GM12878 (cell line): ENCODE results near the gene DCC. TPM values are rescaled to one million over a fixed set of nuclear protein-coding genes. Genes with fewer than 3 reads are reported as not detected.

Experiments used
- ATAC-seq: fragments of 200-7000 bp; cut with Tn5 transposase; 3 replicates; pipeline ENCODE4 v1.9.1; 2020; ENCODE audit warnings: mild to moderate bottlenecking, moderate library complexity
- BruUV-seq: library from RNA; stranded (reverse); fragments of 400-500 nt; replicated peaks from 2 replicates; lab custom pipeline; 2021; lab: Mats Ljungman, UMichigan
- CTCF ChIA-PET: fragments of 300-600 bp; sonication (Branson Sonifier 250); formaldehyde crosslinking; extraction: SDS; loops from one replicate; lab custom pipeline; 2021; ENCODE audit warnings: inconsistent platforms; lab: Yijun Ruan, JAX
- POLR2A ChIA-PET: fragments of 350-600 bp; formaldehyde crosslinking; extraction: SDS; loops from one replicate; lab custom pipeline; 2021; ENCODE audit warnings: inconsistent platforms; lab: Charles Lee
- RAD21 ChIA-PET: fragments of 300-600 bp; sonication (Branson Sonifier 250); formaldehyde crosslinking; loops from one replicate; lab custom pipeline; 2023; ENCODE audit warnings: antibody characterized with exemption; ENCODE audit not compliant: unreplicated experiment; lab: Charles Lee
- SMC1A ChIA-PET: fragments of 300-600 bp; sonication (Branson Sonifier 250); formaldehyde crosslinking; loops from one replicate; lab custom pipeline; 2023; ENCODE audit not compliant: unreplicated experiment, uncharacterized antibody; lab: Charles Lee
- DNase-seq: peaks from one replicate; pipeline ENCODE4 v3.0.0-alpha.2; 2011; ENCODE audit warnings: low read depth, low spot score
- FAIRE-seq: peaks from 3 replicates; lab custom pipeline; 2011; peaks lifted over from hg19 to GRCh38; lab: Jason Lieb, UNC
- H2AFZ ChIP-seq: 2 replicates; pipeline ENCODE4 v1.6.0; 2011; ENCODE audit warnings: low read depth, low read length, control low read depth; ENCODE audit not compliant: control insufficient read depth
- H3K27ac ChIP-seq: 2 replicates; pipeline ENCODE4 v1.5.1; 2011; ENCODE audit warnings: control low read depth; ENCODE audit not compliant: control insufficient read depth, insufficient read depth
- H3K27me3 ChIP-seq, 2 experiments: replicated peaks in 1 of 2; 2 replicates each; pipeline versions ENCODE4 v1.6.0 to v1.6.1; 2011; ENCODE audit warnings: low read length in 1 of 2; ENCODE audit not compliant: control insufficient read depth in 2 of 2, insufficient read depth in 2 of 2
- H3K36me3 ChIP-seq, 2 experiments: 2 replicates each; pipeline ENCODE4 v1.5.1; 2011; ENCODE audit warnings: low read length in 1 of 2; ENCODE audit not compliant: control insufficient read depth in 2 of 2, insufficient read depth in 2 of 2
- H3K4me1 ChIP-seq: 2 replicates; pipeline ENCODE4 v1.6.1; 2011; ENCODE audit warnings: mild to moderate bottlenecking, low read length, moderate library complexity, mixed read lengths; ENCODE audit not compliant: control insufficient read depth, insufficient read depth
- H3K4me2 ChIP-seq: 2 replicates; pipeline ENCODE4 v1.6.0; 2011; ENCODE audit warnings: control low read depth; ENCODE audit not compliant: control insufficient read depth, insufficient read depth
- H3K4me3 ChIP-seq: fragments of 200-600 bp; sonication (generic); 2 replicates; pipeline ENCODE4 v1.5.1; 2016
- H3K79me2 ChIP-seq: 2 replicates; pipeline ENCODE4 v1.6.0; 2011; ENCODE audit warnings: low read length; ENCODE audit not compliant: control insufficient read depth, insufficient read depth
- H3K9ac ChIP-seq: 2 replicates; pipeline ENCODE4 v1.8.0; 2011; ENCODE audit warnings: low read length, control low read depth, mixed read lengths; ENCODE audit not compliant: control insufficient read depth, insufficient read depth
- H3K9me3 ChIP-seq: replicated peaks from 3 replicates; pipeline ENCODE4 v1.5.1; 2011; ENCODE audit warnings: mild to moderate bottlenecking, low read length; ENCODE audit not compliant: control insufficient read depth, insufficient read depth
- H4K20me1 ChIP-seq: 2 replicates; pipeline ENCODE4 v1.6.0; 2011; ENCODE audit not compliant: control insufficient read depth, insufficient read depth
- BMI1 ChIP-seq: fragments of 450-650 bp; IDR thresholded peaks from 2 replicates; pipeline ENCODE4 v1.6.1; 2016; ENCODE audit warnings: mild to moderate bottlenecking, moderate library complexity, borderline replicate concordance
- E2F4 ChIP-seq: IDR thresholded peaks from 2 replicates; pipeline ENCODE4 v1.6.1; 2012; ENCODE audit warnings: low read depth, low read length, improper control_type of control experiment
- EP300 ChIP-seq, 2 experiments: fragments of 150-350 bp in 1 of 2; IDR thresholded peaks; 2 replicates each; pipeline ENCODE4 v1.6.1; 2011 to 2012; ENCODE audit warnings: low read depth in 2 of 2, low read length in 2 of 2, borderline replicate concordance in 1 of 2, improper control_type of control experiment in 1 of 2, inconsistent platforms in 1 of 2; ENCODE audit not compliant: control insufficient read depth in 1 of 2
- FOS ChIP-seq: IDR thresholded peaks from 3 replicates; pipeline ENCODE4 v1.6.1; 2011; ENCODE audit warnings: borderline replicate concordance; ENCODE audit not compliant: insufficient read length; ENCODE audit errors: extremely low read depth
- JUND ChIP-seq: IDR thresholded peaks from 2 replicates; pipeline ENCODE4 v1.6.1; 2012; ENCODE audit warnings: low read depth, mild to moderate bottlenecking, low read length, improper control_type of control experiment, moderate library complexity
- MEF2B ChIP-seq: fragments of 450-650 bp; IDR thresholded peaks from 2 replicates; pipeline ENCODE4 v1.6.1; 2018; ENCODE audit warnings: mild to moderate bottlenecking, moderate library complexity; ENCODE audit not compliant: partially characterized antibody, poor library complexity, severe bottlenecking
- POLR2AphosphoS5 ChIP-seq: IDR thresholded peaks from 2 replicates; pipeline ENCODE4 v1.6.1; 2011; ENCODE audit warnings: mild to moderate bottlenecking, low read length, inconsistent platforms
- POU2F2 ChIP-seq: IDR thresholded peaks from 3 replicates; pipeline ENCODE4 v1.6.1; 2011; ENCODE audit warnings: low read depth, mild to moderate bottlenecking, low read length, borderline replicate concordance
- PRDM15 ChIP-seq: fragments of 450-650 bp; formaldehyde crosslinking; IDR thresholded peaks from 2 replicates; pipeline ENCODE4 v1.4.0; 2020; ENCODE audit warnings: mild to moderate bottlenecking, moderate library complexity
- TAF1 ChIP-seq: IDR thresholded peaks from 2 replicates; pipeline ENCODE4 v1.6.1; 2011; ENCODE audit warnings: mild to moderate bottlenecking, low read depth, low read length, borderline replicate concordance
- TARDBP ChIP-seq: IDR thresholded peaks from 2 replicates; pipeline ENCODE4 v1.6.1; 2016; ENCODE audit warnings: borderline replicate concordance
- ZNF687 ChIP-seq: fragments of 450-650 bp; IDR thresholded peaks from 2 replicates; pipeline ENCODE4 v1.6.1; 2017; ENCODE audit warnings: mild to moderate bottlenecking, moderate library complexity
- WGBS: methylation state at CpG from one replicate; pipeline ENCODE4 v1.1.6; 2016; ENCODE audit warnings: low lambda C conversion rate; ENCODE audit not compliant: insufficient replicate concordance, insufficient coverage; ENCODE audit errors: missing lambda C conversion rate; 5-methylcytosine and 5-hydroxymethylcytosine counted together
- in situ Hi-C: fragments of 300-500 bp; cut with MboI; formaldehyde crosslinking; loops from 9 replicates; pipeline ENCODE4 v1.14.3; 2018; ENCODE audit warnings: mixed read lengths
- intact Hi-C: fragments of 100-400 bp; cut with micrococcal nuclease; formaldehyde crosslinking; loops from one replicate; pipeline ENCODE4 v1.14.2; 2022; ENCODE audit not compliant: unreplicated experiment
- polyA plus RNA-seq, 11 experiments: library from polyadenylated mRNA; depleted of rRNA in 4 of 11; unstranded in 6 of 11; stranded (reverse) in 5 of 11; fragments of >200 nt; fragmentation: Nextera tagmentation in 4 of 11; fragmentation: Illumina TruSeq in 1 of 11; extraction: Ambion mirVana in 4 of 11; extraction: Trizol in 1 of 11; gene quantifications; 1 replicate in 1 of 11; 2 replicates in 10 of 11; pipeline versions ENCODE4 v1.2.1 to v1.2.3, GENCODE V29; 2011 to 2016; ENCODE audit warnings: inconsistent platforms in 2 of 11, missing spikeins in 2 of 11, low read depth in 1 of 11
- total RNA-seq, 4 experiments: library from RNA; depleted of rRNA in 3 of 4; stranded (reverse); fragments of >200 nt in 3 of 4; fragmentation: Illumina TruSeq in 1 of 4; extraction: Trizol in 1 of 4; gene quantifications; 2 replicates each; pipeline versions ENCODE4 v1.2.1 to v1.2.3, GENCODE V29; 2013 to 2021

DCC gene
- total and polyA plus RNA-seq, 10 of the 15 experiments (the other 5 are each of a cell fraction or from before 2014, with no cell fraction given), result 0.01 TPM; not detected in 9

- Histone ChIP-seq H3K9ac (no peak overlapping the region), H4K20me1 (no peaks in the 10 kb centered on the region), H2AFZ (no peak overlapping the region), H3K9me3 (no peaks in the 10 kb centered on the region), H3K36me3 (no peaks in the 10 kb centered on the region), H3K4me2 (no peak overlapping the region), H3K79me2 (no peaks in the 10 kb centered on the region), H3K27ac (no peak overlapping the region), H3K27me3 (no peaks in the 10 kb centered on the region), H3K4me1 (no peaks in the 10 kb centered on the region), H3K4me3 (no peak overlapping the region)
- POLR2A ChIA-PET, result no interaction called here
- intact Hi-C loops, result no loop called here
- RAD21 ChIA-PET, result no interaction called here
- CTCF ChIA-PET, result no interaction called here
- in situ Hi-C loops, result no loop called here
- ATAC-seq, result no peak
- WGBS, result 0% methylated on average over 1 of the region's 1 CpG
- SMC1A ChIA-PET, result no interaction called here
- no peak for FAIRE-seq
- no TSS peak for BruUV-seq
- DNase-seq, result no peak
- TF ChIP-seq MEF2B (no peak), ZNF687 (no peak), POU2F2 (no peak), E2F4 (no peak), FOS (no peak), BMI1 (no peak), EP300 (IDR thresholded peaks at IDR 0.05; ENCODE audit: borderline replicate concordance in 1 of 2, control insufficient read depth in 1 of 2, low read depth in 2 of 2, low read length in 2 of 2) (no peak), TARDBP (no peak), JUND (no peak), POLR2AphosphoS5 (no peak), PRDM15 (CRISPR knock-in tag) (no peak), TAF1 (no peak)
These were observed 1201.9 kb downstream of the DCC start for GRCh38 chr18:53541924-53542323.
